H54 (cell line): ENCODE measurements around the gene CACNA2D3.

ENCODE experiments used
- DNase-seq: peaks from one replicate; pipeline ENCODE4 v3.0.0; 2011; ENCODE audit warnings: low spot score, mixed read lengths; ENCODE audit not compliant: insufficient read length
- FAIRE-seq: peaks from 3 replicates; lab custom pipeline; 2011; peaks lifted over from hg19 to GRCh38; lab: Jason Lieb, UNC
- POLR2A ChIP-seq: IDR thresholded peaks from 2 replicates; pipeline ENCODE4 v1.6.1; 2011; ENCODE audit warnings: low read depth, mild to moderate bottlenecking, low read length

The CACNA2D3 gene

GRCh38 chr3:54138937-54139547, 16.7 kb downstream of the CACNA2D3 start:
- FAIRE-seq: no peak
- no peak for DNase-seq
- TF ChIP-seq POLR2A: no peak

GRCh38 chr3:54139630-54140029, 17.3 kb downstream of the CACNA2D3 start:
- TF ChIP-seq POLR2A: no peak
- FAIRE-seq (no peak), DNase-seq (no peak)

GRCh38 chr3:54144284-54144683, 21.9 kb downstream of the CACNA2D3 start:
- no peak for DNase-seq
- FAIRE-seq: no peak
- no peak for TF ChIP-seq POLR2A

GRCh38 chr3:54146506-54147239, 24.3 kb downstream of the CACNA2D3 start:
- no peak for FAIRE-seq
- peak; percentile 38 for DNase-seq
- TF ChIP-seq POLR2A: no peak

- no peak for TF ChIP-seq POLR2A
- FAIRE-seq (no peak), DNase-seq (no peak)
Measured at GRCh38 chr3:54150864-54151467, 28.6 kb downstream of the CACNA2D3 start.

GRCh38 chr3:54153477-54153876, 31.1 kb downstream of the CACNA2D3 start:
- no peak for TF ChIP-seq POLR2A
- no peak for FAIRE-seq
- no peak for DNase-seq

- DNase-seq: no peak
- FAIRE-seq: no peak
Measured at GRCh38 chr3:54157860-54158259, 35.5 kb downstream of the CACNA2D3 start.

GRCh38 chr3:54159917-54160316, 37.6 kb downstream of the CACNA2D3 start:
- no peak for DNase-seq
- no peak for FAIRE-seq
- no peak for TF ChIP-seq POLR2A

More at GRCh38 chr3:54157860-54158259, 35.5 kb downstream of the CACNA2D3 start:
- no peak for TF ChIP-seq POLR2A

- DNase-seq (no peak), FAIRE-seq (no peak)
- no peak for TF ChIP-seq POLR2A
Measured at GRCh38 chr3:54163441-54163840, 41.1 kb downstream of the CACNA2D3 start.

GRCh38 chr3:54164192-54164975, 42.0 kb downstream of the CACNA2D3 start:
- DNase-seq: no peak
- no peak for FAIRE-seq
- TF ChIP-seq POLR2A: no peak

GRCh38 chr3:54165865-54166264, 43.5 kb downstream of the CACNA2D3 start:
- TF ChIP-seq POLR2A: no peak
- FAIRE-seq (no peak), DNase-seq (no peak)

- DNase-seq: no peak
Measured at GRCh38 chr3:54167999-54168398, 45.6 kb downstream of the CACNA2D3 start.

GRCh38 chr3:54168451-54168850, 46.1 kb downstream of the CACNA2D3 start:
- TF ChIP-seq POLR2A: no peak
- DNase-seq (no peak), FAIRE-seq (no peak)

More at GRCh38 chr3:54167999-54168398, 45.6 kb downstream of the CACNA2D3 start:
- no peak for TF ChIP-seq POLR2A
- no peak for FAIRE-seq

- DNase-seq (no peak), FAIRE-seq (no peak)
- no peak for TF ChIP-seq POLR2A
Measured at GRCh38 chr3:54169524-54169923, 47.2 kb downstream of the CACNA2D3 start.
